ENCODE measurements around the gene FAM229A.

The FAM229A gene

GRCh38 chr1:32392325-32392724, 30.0 kb upstream of the FAM229A start:
- no peak for DNase-seq (ENCODE audit: low read depth, low spot score)
- TF ChIP-seq CTCF (IDR thresholded peaks at IDR 0.05; ENCODE audit: low read depth, low read length) = no peak
- in situ Hi-C loops (cut with HindIII; ENCODE audit: low sequenced_read_pairs) = no loop called here
- H3K4me3 ChIP-seq (ENCODE audit: low read depth, low read length) = no peak overlapping the region

GRCh38 chr1:32390904-32391870, 28.9 kb upstream of the FAM229A start:
- no peak for DNase-seq (ENCODE audit: low read depth, low spot score)
- TF ChIP-seq CTCF (IDR thresholded peaks at IDR 0.05; ENCODE audit: low read depth, low read length) = no peak
- no peak overlapping the region for H3K4me3 ChIP-seq (ENCODE audit: low read depth, low read length)
- in situ Hi-C loops (cut with HindIII; ENCODE audit: low sequenced_read_pairs) = no loop called here

GRCh38 chr1:32388641-32389040, 26.4 kb upstream of the FAM229A start:
- H3K4me3 ChIP-seq (ENCODE audit: low read depth, low read length) = no peak overlapping the region
- TF ChIP-seq CTCF (IDR thresholded peaks at IDR 0.05; ENCODE audit: low read depth, low read length) = no peak
- in situ Hi-C loops (cut with HindIII; ENCODE audit: low sequenced_read_pairs) = no loop called here
- no peak for DNase-seq (ENCODE audit: low read depth, low spot score)

GRCh38 chr1:32386676-32387392, 24.5 kb upstream of the FAM229A start:
- TF ChIP-seq CTCF (IDR thresholded peaks at IDR 0.05; ENCODE audit: low read depth, low read length) = no peak
- no peak overlapping the region for H3K4me3 ChIP-seq (ENCODE audit: low read depth, low read length)
- in situ Hi-C loops (cut with HindIII; ENCODE audit: low sequenced_read_pairs) = no loop called here
- DNase-seq (ENCODE audit: low read depth, low spot score) = no peak

GRCh38 chr1:32380057-32380456, 17.8 kb upstream of the FAM229A start:
- no peak for TF ChIP-seq CTCF (IDR thresholded peaks at IDR 0.05; ENCODE audit: low read depth, low read length)
- H3K4me3 ChIP-seq (ENCODE audit: low read depth, low read length) = no peak overlapping the region
- DNase-seq (ENCODE audit: low read depth, low spot score) = no peak
- in situ Hi-C loops (cut with HindIII; ENCODE audit: low sequenced_read_pairs) = no loop called here

- TF ChIP-seq CTCF (IDR thresholded peaks at IDR 0.05; ENCODE audit: low read depth, low read length) = no peak
- in situ Hi-C loops (cut with HindIII; ENCODE audit: low sequenced_read_pairs) = no loop called here
These were observed 15.4 kb upstream of the FAM229A start for GRCh38 chr1:32377541-32378220.

More at GRCh38 chr1:32377541-32378220, 15.4 kb upstream of the FAM229A start:
- no peak overlapping the region for H3K4me3 ChIP-seq (ENCODE audit: low read depth, low read length)
- DNase-seq (ENCODE audit: low read depth, low spot score) = no peak
